GM12891 (cell line): ENCODE measurements around the gene PRKAR1A.

Experiments
- POLR2A ChIP-seq: IDR thresholded peaks from 2 replicates; pipeline ENCODE4 v1.6.1; 2011; ENCODE audit warnings: low read depth, low read length, control low read depth
- POLR2AphosphoS5 ChIP-seq: IDR thresholded peaks from 2 replicates; pipeline ENCODE4 v1.6.1; 2011; ENCODE audit warnings: low read depth, low read length, control low read depth

- no peak for TF ChIP-seq POLR2AphosphoS5
- TF ChIP-seq POLR2A = no peak
Measured at GRCh38 chr17:68599552-68600066, 87.4 kb downstream of the PRKAR1A start.
